SK-N-DZ (cell line): Measurements from ENCODE around the gene TOR4A.

Experiments used
- DNase-seq: peaks from one replicate; pipeline ENCODE4 v3.0.0-alpha.2; 2015; ENCODE audit warnings: low spot score

Gene TOR4A

DNA sequence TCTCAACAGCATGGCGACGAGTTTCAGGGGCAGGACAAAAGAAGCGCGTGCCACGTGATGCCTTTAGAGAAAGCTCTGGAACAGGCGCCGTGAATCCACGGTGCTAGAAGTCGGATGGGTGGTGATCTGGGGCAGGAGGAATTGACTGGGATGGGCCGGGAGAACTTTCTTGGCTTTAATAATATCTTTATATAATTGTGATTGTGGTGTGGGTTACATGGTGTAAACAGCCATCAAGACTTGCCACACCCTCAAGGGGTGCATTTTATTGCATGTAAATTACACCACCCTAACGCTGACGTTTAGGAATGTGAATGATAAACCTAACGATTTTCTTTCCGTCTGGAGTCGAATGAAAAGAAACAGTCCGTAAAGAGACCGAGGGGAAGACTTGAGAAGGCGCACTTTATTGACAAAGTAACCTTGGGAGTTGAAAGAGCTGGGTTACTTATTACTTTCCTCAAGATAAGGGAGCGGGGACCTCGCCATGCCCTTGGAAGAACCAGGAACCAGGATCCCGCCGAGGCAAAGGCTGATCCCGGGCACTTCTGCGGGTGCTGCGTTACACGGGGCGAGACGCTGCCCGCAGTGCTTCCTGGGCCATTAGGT, 16.1 kb downstream of the TOR4A start:
- DNase-seq, result no peak

DNA sequence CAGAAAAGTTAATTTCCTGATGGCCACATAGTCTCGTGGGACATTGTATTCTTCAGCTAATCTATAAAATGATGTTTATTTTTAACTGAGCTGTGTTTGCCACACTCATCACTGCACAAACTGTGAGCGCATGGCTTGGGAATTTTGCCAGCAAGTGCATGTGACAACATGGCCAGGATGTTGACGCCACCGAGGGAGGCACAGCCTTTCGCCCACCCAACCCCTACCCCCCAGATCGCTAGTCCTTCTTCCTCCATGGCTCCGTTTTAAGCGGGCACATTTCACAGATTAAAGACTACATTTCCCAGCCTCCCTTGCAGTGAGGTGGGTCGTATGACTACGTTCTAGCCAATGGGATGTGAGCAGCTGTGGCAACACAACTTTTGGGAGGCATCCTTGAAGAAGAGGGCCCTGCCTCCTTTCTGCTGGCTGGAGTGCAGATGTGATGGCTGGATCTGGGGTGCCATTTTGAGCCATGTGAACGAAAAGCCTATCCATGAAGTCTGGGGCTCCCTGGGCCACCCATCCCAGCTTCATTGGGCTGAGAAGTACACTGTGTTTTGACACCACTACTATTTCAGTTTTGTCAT, 16.7 kb downstream of the TOR4A start:
- DNase-seq, result peak; percentile 71

DNA sequence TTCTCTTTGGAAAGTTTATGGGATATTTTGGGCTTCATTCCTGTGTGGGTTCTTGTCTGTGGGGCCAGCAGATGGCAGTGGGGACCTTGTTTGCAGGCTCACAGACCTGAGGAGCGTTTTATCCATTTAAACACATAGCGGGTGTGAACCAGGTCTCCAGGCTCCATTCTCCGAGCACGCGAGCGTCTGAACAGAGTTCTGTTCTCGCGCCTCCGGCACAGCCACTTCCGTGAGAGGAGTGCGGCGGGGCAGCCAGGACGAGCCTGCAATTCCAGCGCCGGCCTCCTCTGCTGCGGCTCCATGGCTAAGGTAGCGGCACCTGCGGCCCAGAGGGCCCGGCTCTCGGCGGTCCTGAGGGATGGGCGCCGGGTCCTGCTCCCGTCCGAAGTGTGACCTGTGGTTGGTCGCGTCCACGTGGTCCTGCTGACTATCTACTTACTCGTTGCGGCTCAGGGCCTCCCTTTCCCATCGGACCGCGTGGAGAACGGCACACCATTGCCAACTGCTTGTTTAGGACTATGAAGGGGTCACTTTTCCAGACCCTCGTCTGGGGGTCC, 17.2 kb downstream of the TOR4A start:
- peak; percentile 56 for DNase-seq

DNA sequence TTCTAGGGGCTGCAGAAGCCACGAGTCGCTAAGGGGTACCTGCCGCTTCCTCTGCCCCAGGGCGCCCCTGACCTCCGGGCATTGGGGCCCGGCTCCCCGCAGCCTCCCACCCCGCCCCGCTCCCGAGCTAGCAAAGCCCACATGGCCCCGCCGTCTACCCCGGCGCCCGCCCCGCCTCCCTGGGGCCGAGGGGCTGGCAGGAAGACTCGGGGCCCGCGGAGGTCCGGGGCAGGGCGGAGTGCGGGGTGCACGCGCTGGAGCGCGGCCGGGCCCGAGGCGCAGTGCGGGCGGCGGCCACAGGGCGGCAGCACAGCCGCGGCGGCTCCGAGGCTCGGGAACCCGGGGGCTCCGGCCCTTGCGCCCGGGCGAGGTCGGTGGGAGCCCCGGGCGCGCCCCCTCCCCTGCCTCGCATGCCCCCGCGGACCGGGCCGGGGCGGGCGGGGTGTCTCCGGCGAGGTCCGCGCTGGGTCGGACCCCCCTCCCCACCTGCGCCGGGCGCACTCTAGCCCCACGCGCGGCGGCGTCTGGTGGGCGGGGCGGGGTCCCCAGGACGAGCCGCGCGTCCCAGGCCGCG, 17.8 kb downstream of the TOR4A start:
- DNase-seq, result no peak

DNA sequence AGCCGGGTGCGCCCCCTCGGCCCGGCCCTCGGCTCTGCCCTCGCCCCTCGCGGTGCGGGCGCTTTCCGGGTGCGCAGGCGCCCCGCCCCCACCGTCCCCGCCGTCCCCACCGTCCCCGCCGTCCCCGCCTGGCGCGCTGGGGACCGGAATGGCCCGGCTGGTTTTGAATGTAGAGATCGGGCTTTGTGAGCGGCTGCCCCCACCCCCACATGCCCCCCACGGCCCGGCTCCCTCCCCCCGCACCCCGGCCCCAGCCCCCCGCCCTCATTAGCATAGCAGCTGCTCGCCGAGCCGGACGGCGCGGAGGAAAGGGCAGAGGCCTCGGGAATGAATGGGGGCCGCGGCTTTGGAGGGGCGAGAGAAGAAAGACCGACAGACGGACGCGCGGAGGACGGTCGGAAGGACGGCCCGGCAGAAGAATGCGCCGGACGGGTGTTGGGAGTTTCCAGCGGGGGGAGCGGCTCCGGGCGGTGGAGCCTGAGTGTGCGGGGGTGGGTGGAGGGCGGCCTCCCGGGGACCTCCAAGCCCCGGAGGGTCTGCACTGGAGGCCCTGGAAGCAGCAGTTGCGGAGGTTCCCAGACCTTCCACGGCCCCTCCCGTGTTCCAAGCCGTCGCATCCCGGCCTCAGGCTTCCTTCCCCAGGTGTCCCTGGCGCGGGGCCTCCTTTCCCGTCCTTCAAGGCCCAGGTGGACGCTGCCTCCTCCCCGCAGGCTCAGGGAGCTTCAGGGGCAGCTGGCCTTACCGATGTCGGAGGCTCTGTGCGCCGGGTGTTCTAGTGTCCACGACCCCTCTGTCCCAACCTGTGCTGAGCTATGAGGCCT, 18.5 kb downstream of the TOR4A start:
- DNase-seq, result no peak

DNA sequence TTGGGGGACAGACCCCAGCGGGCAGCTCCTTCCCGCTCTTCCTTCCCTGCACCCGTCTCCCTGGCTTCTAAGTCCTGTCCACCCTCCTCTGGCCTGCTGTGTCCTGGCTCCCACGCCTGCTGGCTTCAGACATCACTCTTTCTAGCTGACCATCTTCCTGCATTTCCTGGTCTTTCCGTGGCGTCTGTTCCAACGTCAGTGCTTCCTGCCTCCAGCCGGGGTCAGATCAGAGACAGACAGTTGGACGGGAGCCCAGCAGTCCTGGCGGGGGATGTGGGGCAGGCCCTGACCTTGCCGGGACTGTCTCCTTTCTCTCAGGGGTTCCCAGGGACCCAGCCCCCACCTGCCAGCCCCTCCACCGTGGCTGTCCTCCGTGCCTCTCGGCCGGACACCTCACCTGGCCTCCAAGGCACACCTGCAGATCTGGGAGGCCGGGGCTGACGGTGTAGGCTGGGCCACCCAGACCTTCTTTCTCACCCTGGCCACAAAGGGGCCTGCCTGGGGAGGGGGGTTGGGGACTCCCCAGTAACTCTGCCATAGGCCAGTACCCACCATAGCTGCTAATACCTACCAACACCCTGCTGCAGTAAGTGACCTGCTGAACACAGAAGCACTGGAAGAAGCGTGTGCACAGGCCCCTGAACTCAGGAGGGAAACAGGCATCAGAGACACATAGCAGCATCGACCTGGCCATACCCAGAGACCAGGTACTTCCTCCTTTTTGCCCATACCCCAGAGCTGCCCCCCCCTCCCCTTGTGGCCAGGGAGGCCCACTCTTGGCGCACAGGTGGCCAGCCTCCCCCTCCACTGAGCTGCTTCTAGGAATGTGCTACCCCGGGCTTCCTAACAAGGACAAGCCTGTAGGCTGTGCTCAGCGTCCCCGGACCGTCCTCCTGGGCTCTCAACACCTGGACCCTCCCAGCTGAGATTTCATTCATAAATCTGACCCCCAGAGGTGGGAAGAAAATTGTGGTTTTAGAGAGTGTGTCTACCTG, 19.4 kb downstream of the TOR4A start:
- DNase-seq, result no peak

DNA sequence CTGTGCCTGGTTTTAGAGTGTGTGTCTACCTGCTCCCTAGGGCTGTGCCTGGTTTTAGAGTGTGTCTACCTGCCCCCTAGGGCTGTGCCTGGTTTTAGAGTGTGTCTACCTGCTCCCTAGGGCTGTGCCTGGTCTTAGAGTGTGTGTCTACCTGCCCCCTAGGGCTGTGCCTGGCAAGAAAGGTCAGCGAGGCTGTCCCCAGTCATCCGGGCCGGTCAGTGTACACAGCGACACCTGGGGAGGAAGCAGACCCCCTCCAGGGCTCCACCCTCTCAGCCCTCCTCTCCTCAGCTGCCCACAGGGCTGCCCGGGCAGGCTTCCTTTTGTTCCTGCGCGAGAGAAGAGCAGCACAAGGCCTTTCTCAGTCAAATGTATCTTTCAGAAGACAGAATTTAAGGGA, 20.4 kb downstream of the TOR4A start:
- no peak for DNase-seq

DNA sequence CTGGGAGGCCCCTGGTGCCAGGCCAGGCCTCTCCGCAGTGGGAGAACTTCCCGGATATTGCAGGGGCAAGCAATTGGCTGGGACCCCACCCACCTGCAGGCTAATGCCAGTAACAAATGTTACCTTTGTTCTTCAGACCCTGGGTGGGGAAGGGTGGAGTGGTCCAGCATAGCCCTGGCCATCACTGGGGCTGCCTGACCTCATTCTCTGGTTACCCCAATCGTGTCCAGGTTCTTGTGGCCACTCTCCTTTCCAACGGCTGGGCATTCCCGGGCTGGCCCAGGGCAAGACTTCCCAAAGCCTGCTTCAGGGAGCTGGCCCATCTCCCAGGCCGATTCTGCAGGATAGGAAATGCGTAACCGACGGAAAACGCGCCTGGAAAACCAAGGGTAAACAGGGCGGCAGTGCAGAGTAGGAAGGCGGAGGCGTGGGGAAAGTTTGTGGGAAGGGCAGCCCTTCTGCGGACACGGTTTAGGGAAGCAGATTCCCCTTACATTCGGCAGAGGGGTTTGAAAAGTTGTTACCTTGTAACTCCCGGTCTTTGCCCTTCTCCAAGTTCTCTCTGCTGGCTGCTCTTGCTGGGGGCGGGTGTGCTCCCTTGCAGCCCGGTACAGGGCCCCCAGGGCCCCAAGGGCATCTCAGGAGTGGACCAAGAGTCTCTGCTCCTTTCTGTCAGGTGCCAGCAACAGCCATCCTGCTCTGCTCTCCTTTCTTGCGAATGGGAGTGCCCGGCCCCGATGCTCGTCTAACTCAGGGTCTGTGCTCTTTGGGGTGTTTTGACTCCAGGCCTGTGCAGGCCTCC, 21.1 kb downstream of the TOR4A start:
- DNase-seq, result no peak

DNA sequence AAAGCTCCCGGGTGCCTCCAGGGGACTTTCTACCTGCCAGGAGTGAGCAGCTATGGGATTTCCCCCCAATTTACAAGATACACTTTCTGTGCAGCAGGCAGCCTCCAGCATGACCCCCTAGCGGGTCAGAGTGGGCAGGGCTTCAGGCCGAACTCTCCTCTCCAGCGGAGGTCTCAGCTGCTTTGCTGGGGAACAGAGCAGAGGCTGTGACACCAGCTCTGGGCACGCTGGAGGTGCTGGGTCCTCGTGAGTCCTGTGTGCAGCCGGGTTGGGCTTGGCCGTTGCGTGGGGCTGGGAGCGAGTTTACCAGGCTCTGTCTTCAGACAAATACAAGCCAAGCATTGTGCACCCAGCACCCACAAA, 21.7 kb downstream of the TOR4A start:
- DNase-seq, result no peak

DNA sequence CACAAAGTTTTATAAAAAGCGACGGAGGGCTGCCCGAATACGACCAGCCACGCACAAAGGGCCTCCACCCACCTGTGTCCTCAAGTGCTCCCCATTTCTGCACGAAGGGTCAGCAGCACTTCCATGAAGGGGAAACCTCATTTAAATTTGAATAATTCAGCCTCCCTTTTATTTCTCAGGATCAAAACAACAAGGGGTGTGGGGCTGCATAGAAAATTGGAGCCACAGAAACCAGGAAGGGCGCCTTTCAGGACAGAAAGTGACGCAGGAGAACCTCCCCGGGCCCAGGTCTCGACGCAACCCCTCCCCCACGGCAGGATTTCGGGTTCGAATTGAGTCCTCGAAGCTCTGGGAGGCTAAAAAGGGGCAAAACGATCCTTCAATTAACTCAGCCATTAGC, 22.4 kb downstream of the TOR4A start:
- DNase-seq, result no peak

DNA sequence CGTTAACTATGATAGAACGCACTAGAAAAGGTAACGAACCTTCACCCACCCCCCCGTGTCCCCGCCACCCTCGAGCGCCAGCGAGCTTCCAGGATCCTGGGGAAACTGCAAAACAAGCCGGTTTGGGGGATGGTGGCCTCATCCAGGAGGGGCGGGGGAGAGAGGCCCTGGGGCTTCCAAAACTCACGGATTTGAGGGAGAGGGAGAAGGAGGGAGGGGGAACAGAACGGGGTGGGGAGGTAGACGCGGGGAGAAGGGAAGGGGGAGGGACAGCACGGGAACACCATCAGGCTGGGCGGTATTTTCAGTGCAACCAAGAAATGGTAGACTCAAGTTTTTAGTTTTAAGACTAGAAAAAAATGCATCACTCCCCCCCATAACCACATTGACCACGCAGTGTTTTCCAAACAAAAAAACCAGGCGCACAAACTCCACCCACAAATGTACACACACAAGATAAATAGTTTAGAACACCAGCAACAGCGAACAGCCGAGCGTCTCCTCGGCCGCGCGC, 23.1 kb downstream of the TOR4A start:
- DNase-seq, result no peak

DNA sequence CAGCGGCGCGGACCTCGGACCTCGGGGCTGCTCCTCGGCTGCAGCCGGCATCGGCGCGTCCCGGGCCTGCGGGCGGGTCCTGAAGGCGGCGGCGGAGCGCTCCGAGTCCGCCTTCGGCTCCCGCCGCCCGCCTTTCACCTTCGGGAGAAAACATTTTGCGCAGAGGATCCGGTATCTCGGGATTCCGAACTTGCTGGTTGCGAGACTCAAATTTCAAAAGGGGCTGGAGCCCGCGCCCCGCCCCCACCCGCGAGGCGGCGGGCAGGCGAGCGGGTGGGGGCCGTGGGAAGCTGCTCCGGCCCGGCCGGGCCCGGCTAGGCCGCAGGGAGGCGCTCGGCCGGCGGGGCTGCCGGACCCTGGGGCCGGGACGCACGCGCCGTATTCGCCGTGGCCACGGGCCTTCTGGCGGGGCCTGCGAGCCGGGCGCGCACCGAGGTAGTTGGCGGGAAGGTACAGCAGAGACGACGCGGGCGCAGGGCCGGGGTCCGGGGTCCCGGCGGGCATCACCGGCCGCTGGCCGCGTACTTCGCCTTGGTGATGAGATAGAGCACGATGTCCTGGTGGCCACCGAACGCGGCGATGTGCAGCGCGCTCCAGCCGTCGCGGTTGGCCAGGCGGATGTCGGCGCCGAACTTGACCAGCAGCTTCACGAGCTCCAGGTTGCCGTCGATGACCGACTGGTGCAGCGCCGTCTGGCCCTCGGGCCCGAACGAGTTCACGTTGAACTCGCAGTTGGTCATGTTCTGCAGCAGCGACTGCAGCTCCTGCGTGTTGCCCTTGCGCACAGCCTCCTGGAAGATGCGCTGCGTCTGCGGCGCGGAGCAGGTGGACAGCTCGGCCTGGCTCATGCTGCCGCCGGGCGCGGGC, 23.8 kb downstream of the TOR4A start:
- peak; percentile 68 for DNase-seq

DNA sequence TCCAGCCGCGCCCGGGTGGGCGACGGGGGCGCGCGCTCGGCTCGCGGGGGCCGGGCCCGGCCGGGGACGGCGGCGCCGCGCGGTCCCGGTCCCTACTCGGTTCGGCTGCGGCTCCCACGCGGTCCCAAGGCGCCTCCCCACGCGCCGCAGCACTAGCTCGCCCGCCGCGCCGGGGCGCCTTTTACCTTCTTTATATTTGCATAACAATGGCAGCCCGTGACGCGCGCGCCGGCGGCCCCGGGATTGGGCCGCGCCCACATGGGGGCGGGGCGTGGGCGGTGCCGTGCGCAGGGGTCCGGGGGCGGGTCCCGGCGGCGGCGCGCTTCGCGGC, 24.6 kb downstream of the TOR4A start, which contains the start of gene NRARP:
Gene NRARP (minus strand): TSS at position 154 of the 331 bp plus-strand sequence. CDS start 343 bp downstream, outside the sequence.
- peak; percentile 82 for DNase-seq

DNA sequence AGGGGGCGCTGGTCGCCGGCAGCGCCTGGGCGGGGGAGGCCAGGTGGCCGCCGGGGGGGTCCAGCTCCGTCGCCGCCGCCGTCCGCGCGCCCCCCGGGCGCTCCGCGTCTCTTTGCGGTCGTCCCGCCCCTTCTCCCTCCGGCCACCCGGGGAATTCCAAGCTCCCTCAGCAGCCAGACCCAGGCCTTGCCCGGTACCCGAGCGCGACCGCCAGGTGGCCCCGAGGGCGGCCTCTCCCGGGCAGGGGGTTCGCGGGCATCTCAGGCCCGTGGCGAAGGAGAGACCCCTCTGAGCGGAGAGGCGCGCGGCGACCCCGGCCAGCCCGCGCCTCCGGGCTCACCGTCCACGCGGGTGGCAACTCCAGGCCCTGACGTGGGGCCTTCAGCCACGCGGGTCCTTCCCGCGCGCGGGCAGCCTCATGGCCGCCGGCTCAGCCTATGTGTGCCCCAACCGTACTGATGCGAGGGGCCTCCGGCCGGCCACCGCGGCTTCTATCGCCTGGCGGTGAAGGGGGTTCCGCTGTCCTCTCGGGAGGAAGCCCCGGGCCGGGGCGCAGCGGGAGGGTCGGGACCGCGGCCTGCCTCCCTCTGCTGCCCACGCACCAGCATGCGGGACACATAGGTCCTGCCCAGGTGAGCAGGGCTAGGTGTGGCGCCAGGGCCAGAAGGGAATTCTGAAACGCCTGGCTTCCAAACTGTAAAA, 25.1 kb downstream of the TOR4A start:
- DNase-seq, result peak; percentile 73

DNA sequence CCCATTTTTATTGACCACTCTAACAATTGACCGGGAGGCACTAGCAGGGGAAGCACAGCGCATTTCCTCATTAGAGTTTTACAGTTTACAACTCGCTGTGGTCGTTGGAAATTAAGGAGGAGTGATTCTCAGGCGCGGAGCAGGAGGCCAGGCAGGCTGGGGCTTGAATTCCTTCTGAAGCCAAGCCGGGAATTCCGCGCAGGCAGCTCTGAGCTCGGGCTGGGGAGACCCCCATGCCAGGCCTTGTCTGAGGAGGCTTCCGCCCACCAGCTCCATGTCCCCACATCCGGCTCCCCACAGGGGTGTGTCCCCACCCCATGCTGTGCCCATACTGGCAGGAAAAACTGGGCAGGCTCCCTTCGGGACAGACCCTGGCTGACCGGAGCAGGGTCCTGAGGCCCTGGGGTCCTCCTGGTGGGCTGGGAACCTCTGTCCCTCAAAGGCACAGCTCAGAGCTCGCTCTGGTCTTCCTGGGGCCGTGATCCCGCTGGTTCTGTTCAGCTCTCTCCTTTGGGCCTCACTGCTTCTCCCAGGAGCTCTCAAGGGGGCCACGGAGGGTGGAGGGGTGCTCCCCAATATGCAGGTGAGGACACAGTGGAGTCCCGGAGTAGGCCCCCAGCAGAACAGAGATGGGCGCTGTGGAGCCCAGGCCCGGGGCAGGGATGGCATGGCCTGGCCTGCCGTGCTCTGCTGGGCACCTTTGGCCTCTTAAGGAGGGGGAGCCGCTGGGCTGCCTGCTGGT, 25.8 kb downstream of the TOR4A start:
- no peak for DNase-seq

DNA sequence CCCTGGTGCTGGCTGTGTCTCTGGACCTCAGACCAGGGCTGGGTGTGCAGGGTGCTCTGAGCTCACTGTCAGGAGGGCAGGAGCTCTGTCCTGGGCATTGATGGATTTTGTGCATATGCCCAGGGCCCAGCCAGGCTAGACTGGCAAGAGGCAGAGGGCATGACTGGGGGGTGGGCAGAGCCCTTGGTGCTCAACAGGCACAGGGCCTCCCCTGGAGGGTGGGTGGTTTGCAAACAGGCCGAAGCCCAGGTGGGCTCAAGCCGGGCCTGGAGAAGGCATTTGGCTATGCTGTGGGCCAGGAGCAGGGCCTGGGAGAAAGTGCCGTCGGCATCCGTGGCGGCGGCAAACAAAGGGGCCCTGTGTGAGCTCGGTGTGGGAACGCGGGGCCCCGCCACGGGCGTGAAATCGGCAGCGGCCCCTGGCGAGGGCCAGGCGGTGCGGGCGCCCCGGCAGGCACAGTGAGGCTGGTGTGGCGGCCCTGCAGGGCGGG, 26.4 kb downstream of the TOR4A start:
- DNase-seq, result no peak

DNA sequence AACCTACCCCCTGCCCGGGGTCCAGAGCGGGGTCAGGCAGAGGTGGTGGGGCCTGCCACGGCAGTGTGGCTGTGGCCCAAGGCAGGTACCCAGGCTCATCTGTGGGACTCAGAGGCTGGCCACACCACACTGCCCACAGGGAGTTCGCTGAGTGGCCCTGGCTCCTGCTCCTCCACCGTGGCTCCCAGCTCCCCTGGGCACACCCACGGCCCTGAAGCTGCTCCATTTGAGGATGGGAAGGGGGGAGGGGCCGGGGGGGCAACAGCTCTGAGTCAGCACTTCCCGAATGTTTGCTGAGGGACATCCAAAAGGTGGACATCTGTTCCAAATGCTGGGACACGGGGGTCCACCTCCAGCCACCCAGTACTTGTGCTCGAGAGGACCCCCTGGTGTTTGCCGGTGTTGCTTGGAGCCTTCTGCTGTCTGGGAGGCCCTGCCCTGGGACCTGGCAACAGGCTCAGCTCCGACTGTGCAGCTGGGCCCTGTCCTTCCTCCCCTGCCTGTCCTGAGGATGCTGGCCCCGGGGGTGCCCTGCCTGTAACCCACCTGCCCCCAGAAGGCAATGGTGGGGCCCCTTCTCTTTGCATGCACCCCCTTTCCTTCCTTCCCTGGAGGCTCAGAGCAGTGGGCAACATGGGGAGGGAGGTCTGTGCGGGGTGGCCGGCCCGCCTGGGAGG, 27.0 kb downstream of the TOR4A start:
- peak; percentile 67 for DNase-seq
